Measurements from ENCODE around the gene LYL1. TPM values are rescaled to one million over a fixed set of nuclear protein-coding genes. Genes with fewer than 3 reads are reported as not detected.

Gene LYL1
- total RNA-seq, 1 experiment from 2014 or later = 0.63 TPM

DNA sequence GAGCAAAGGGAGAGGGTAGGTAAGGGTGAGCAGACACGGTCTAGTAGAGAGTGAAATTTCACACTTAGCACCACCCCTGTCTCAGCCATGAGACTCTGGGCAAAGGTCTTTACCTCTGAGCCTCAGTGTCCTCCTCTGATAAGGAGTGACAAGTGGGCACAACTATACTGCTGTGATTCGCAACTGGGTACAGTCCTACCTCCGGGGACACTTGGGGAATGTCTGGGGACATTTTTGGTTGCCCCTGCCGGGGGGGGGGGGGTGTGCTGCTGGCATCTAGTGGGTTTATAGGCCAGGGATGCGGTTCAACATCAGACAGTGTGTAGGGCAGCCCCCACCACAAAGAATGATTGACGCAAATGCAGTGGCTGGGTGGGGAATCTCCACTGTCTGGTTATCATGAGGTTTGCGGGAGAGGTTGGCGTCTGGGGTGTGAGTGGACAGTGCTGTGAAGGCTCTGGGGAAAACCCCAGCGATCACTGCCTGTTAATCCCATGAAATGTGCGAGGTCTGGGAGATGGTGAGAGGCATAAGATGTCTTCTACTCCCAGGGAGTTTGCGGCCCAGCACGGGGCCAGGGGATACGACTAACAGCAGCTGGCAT is 19.7 kb upstream of the LYL1 start:
- H2BK15ac ChIP-seq (ENCODE audit: low read depth, low read length) = no peak overlapping the region
- Mint-ChIP-seq H3K36me3 (ENCODE audit: insufficient read depth in 1 of 3, low read depth in 3 of 3) (peaks cover 5 to 48% (median 36%) of the 10 kb centered on the region in 3 experiments; a peak in 5 of 7 replicates), H3K27me3 (ENCODE audit: low read depth) (no peaks in the 10 kb centered on the region), H3K4me1 (peaks cover 41 to 43% of the 10 kb centered on the region in 2 experiments), H3K9me3 (no peaks in the 10 kb centered on the region), H3K4me3 (no peak overlapping the region), H3K27ac (peak overlapping the region; percentile 41 to 83 (median 55); a peak in 6 of 7 replicates)
- no peak overlapping the region for H2BK120ac ChIP-seq (ENCODE audit: low read depth, low read length, poor library complexity, severe bottlenecking)
- H3K18ac ChIP-seq (ENCODE audit: insufficient read length, low read depth, low read length) = no peak overlapping the region
- no peaks in the 10 kb centered on the region for H3K9me3 ChIP-seq (ENCODE audit: control insufficient read depth, low read depth, low read length)
- H3K14ac ChIP-seq (ENCODE audit: insufficient read depth, low read length) = no peak overlapping the region
- no peak overlapping the region for H3T11ph ChIP-seq (ENCODE audit: low read length)
- no peak overlapping the region for H3K56ac ChIP-seq (ENCODE audit: insufficient read length, low read depth, low read length)
- no peak overlapping the region for H4K5ac ChIP-seq (ENCODE audit: insufficient read length, low read depth, low read length)
- no peak overlapping the region for H3K27ac ChIP-seq (ENCODE audit: insufficient read length, low read depth, low read length)
- H4K91ac ChIP-seq (ENCODE audit: insufficient read length, low read depth, low read length) = no peak overlapping the region
- H3K79me2 ChIP-seq (ENCODE audit: insufficient read depth, low read length) = peaks cover 66% of the 10 kb centered on the region
- H2BK20ac ChIP-seq (ENCODE audit: low read depth, low read length, poor library complexity, severe bottlenecking) = no peak overlapping the region
- H3K4me1 ChIP-seq (ENCODE audit: insufficient read depth, low read length) = peaks cover 11% of the 10 kb centered on the region; the same call in 1 of the 2 replicates
- no peak for TF ChIP-seq CTCF (conservative IDR thresholded peaks at IDR 0.05)
- no peak overlapping the region for H2AFZ ChIP-seq (ENCODE audit: low read length)
- no peak overlapping the region for H3K9ac ChIP-seq (ENCODE audit: extremely low read depth, insufficient read length, low read length)
- H2AK5ac ChIP-seq (ENCODE audit: insufficient read length, low read length) = no peak overlapping the region
- WGBS (ENCODE audit: extremely low coverage, insufficient read length, low lambda C conversion rate) = no CpG with 5 or more reads among the region's 13 CpGs
- no peak overlapping the region for H4K8ac ChIP-seq (replicated peaks; ENCODE audit: insufficient read length, low read depth, low read length)
- H4K20me1 ChIP-seq (ENCODE audit: control insufficient read depth, insufficient read depth, insufficient read length) = no peaks in the 10 kb centered on the region
- no peak overlapping the region for H3K4ac ChIP-seq (ENCODE audit: low read depth, low read length)
- no peak overlapping the region for H3K4me2 ChIP-seq (ENCODE audit: insufficient read depth, insufficient read length, low read length)
- no peak overlapping the region for H2BK12ac ChIP-seq (ENCODE audit: insufficient read length, low read depth, low read length)
- no peak for DNase-seq
- no peak overlapping the region for H2BK5ac ChIP-seq (ENCODE audit: insufficient read length, low read length)
- peaks cover 2% of the 10 kb centered on the region for H3K79me1 ChIP-seq (ENCODE audit: insufficient read depth, low read depth, low read length, poor library complexity, severe bottlenecking)
- H3K27me3 ChIP-seq (ENCODE audit: insufficient read depth, low read length) = no peaks in the 10 kb centered on the region
- H3K23ac ChIP-seq (ENCODE audit: insufficient read length, low read depth, low read length) = no peak overlapping the region
- H3K23me2 ChIP-seq (ENCODE audit: insufficient read length, low read depth, low read length, poor library complexity, severe bottlenecking) = peaks cover 5% of the 10 kb centered on the region

Measured in H9 (cell line).